GM12878 (cell line): ENCODE data around the gene PLEKHF1. TPM values are rescaled to one million over a fixed set of nuclear protein-coding genes. Genes with fewer than 3 reads are reported as not detected.

Experiments
- BCL3 ChIP-seq: IDR thresholded peaks from 2 replicates; pipeline ENCODE4 v1.6.1; 2011; ENCODE audit warnings: borderline replicate concordance, low read depth, mild to moderate bottlenecking, moderate library complexity, low read length; ENCODE audit not compliant: insufficient read depth, poor library complexity, severe bottlenecking
- CREM ChIP-seq: IDR thresholded peaks from 2 replicates; pipeline ENCODE4 v1.6.1; 2014; ENCODE audit warnings: antibody characterized with exemption, low read depth
- EZH2 ChIP-seq: IDR thresholded peaks from 2 replicates; pipeline ENCODE4 v1.6.1; 2012; ENCODE audit warnings: low read depth, mild to moderate bottlenecking, control low read depth, inconsistent platforms, low read length, borderline replicate concordance; ENCODE audit not compliant: control insufficient read depth
- GABPA ChIP-seq: IDR thresholded peaks from 2 replicates; pipeline ENCODE4 v1.6.1; 2014; ENCODE audit warnings: antibody characterized with exemption, low read depth, mild to moderate bottlenecking, inconsistent platforms
- REST ChIP-seq: IDR thresholded peaks from 2 replicates; pipeline ENCODE4 v1.6.1; 2012; ENCODE audit warnings: mild to moderate bottlenecking, low read depth, low read length
- polyA plus RNA-seq, 11 experiments: library from polyadenylated mRNA; depleted of rRNA in 4 of 11; unstranded in 6 of 11; stranded (reverse) in 5 of 11; fragments of >200 nt; fragmentation: Nextera tagmentation in 4 of 11; fragmentation: Illumina TruSeq in 1 of 11; extraction: Ambion mirVana in 4 of 11; extraction: Trizol in 1 of 11; gene quantifications; 1 replicate in 1 of 11; 2 replicates in 10 of 11; pipeline versions ENCODE4 v1.2.1 to v1.2.3, GENCODE V29; 2011 to 2016; ENCODE audit warnings: inconsistent platforms in 2 of 11, missing spikeins in 2 of 11, low read depth in 1 of 11
- total RNA-seq, 4 experiments: library from RNA; depleted of rRNA in 3 of 4; stranded (reverse); fragments of >200 nt in 3 of 4; fragmentation: Illumina TruSeq in 1 of 4; extraction: Trizol in 1 of 4; gene quantifications; 2 replicates each; pipeline versions ENCODE4 v1.2.1 to v1.2.3, GENCODE V29; 2013 to 2021

The PLEKHF1 gene
- total and polyA plus RNA-seq, 10 of the 15 experiments (the other 5 are each of a cell fraction or from before 2014, with no cell fraction given): 0.10 to 20.3 (median 15.3) TPM

- no peak for TF ChIP-seq BCL3
- no peak for TF ChIP-seq EZH2
- no peak for TF ChIP-seq CREM
- no peak for TF ChIP-seq REST
- no peak for TF ChIP-seq GABPA
These were observed 2.5 kb upstream of the PLEKHF1 start (continued) for GRCh38 chr19:29662604-29663404.
